ENCODE measurements around the gene SIK3.

SIK3 gene

DNA sequence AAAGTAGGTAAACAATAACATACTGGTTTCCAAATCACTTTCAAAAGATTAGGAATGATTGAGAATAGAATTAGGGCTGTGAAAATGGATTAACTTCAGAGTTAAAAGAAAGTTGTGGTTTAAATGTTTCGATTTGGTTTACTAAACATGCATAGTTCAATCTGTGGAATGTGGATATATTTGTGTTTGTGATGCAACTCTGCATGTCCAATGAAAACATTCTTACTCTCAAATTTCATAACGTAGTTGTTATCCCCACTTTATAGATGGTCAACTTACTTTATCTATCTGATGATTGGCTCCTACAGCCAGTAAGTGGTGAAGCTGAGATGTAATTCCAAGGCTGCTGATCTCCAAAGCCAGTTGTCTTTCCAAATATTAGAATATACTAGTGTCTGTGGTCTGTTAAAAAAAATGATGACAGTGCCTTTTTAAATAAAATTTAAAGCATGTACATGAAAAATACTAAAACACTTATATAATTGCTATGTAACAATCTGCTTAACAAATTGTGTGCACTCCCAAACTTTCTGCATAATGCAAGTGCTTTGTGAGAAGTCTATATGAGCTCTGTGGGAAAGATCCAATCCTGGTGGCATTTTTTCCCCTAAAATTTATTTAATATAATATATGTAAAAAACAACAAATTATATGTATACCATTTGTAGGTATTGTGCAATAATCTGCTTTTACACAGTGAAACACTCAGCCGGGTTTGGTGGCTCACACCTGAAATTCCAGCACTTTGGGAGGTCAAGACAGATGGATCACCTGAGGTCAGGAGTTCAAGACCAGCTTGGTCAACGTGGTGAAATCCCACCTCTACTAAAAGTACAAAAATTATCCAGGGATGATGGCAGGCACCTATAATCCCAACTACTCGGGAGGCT is 9.7 kb upstream of the SIK3 start:
- DNase-seq, result no peak

DNA sequence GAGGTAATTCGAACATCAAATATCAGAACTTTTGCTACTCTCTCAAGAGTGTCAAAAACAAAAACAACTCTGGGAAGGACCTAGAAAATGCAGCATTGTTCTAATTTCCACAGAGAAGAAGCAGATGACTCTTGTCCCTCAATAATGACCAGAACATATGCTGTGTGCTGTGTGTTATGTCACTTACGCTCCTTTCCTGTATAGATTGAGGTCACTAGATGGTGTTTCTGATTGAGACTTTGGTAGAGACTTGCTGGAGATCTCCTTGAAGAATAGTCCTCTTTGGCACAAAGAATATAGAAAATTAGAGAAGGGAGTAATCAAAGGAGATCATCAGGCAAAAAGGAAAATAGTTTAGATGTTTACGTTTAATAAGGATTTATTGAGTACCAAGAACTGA is 2.3 kb upstream of the SIK3 start:
- no peak for DNase-seq

DNA sequence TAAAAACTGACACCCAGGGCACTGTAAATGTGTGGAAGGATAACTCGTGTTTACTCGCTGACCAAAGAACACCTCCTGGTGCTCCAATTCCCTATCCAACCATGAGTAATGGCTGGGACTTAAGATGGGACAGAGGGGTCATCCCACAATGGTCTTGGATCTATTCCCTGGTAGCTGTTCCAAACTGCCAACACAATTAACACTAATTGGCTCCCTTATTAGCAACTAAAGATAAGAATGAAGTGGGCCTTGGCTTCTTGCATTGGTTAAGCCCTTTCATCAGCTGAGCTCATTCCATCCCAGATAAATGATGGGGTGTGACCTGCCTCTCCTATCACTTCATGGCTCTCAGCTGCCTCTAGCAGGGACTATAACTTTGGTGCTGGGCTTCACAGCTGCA is 1.5 kb upstream of the SIK3 start:
- no peak for DNase-seq

DNA sequence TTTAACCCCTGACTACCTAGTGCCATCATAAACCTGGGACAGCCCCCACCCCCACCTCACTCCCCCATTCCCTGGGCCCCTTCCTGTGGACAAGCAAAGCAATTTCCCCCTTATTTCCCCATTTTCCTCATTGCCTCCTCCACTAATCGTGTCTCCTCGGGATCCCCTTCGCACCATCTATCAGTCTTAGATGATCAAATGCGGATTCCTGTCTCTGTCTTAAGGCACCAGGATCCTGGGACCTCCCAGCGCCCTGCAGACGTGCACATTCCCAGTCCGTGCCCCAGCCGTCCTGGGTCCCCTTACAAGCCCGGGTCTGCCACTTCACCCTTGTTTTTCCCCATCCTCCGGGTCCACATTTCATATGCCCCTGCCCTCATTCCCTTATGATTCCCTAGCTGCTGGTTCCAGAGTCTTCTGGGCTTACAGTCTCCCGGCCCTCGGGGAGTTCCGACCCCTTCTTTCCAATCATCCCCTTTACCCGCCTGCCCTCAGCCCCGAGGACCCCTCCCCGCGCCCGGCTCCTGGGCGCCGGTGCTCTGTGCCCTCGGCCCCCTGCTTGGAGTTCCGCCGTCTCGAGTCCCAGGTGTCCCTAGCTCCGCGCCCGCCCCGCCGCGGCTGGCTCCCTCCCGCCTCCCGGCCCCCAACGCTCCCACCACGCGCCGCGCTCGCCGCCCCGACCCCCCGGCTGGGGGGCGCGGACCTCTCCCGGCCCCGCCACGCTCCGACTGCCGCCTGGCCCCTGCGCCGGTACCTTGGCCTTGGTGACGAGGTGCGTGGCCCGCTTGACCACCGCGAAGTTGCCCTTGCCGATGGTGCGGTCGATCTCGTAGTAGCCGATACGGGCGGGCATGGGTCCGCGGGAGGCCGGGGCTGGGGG is 599 bp downstream of the SIK3 start:
- DNase-seq, result peak; percentile 34

DNA sequence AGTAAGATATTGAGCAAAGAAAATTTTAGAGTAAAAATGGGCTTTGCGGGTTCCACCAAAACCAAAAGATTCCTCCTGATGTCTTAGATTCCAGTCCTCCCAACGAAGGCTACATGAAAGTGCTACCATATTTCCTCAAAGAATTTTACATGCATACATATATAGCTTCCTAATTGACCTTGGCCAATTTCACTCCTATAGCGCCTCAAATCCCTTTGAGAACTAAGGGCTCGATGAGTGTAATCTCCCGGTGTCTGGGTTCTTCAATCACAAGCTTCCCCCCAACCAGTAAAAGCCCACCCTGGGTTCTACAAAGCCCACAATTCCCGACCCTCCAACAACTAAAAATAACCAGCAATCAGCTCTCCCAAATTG is 1.2 kb downstream of the SIK3 start:
- no peak for DNase-seq

DNA sequence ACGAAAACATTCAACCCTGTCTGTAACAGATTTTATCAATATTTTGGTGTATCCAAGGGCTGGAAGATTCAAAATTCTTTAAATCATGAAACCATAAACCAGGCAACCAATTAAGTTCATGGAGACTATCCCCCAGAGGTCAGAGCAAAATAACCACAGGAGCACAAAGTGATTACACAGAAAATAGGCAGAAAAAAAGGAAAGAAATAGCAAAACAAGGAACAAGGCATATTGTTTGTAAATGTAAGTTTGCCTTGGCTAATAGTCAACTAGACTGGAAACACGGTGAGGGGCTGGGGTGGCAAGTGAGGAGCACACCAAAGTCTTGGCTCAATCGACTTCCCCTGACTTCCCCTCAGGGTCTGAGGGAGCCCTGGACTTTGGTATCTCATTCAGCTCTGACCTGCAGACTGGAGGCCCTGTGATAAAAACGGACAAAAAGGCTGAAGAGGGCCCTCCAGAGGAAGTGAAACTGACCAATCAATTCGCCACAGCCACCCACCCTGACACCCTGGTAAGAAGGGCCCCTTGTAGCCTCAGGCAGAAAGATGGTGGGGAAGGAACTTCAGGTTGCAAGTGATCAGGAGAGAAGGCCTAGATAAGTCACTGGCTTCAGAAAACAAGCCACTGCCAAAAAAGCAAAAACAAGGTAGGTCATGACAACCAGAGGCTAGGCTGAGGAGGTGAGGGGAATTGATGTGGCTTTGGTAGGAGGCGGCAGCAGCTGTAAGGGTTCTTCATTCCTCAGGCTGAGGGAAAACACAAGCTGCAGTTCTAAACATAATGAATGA is 1.8 kb downstream of the SIK3 start:
- peak; percentile 22 for DNase-seq

DNA sequence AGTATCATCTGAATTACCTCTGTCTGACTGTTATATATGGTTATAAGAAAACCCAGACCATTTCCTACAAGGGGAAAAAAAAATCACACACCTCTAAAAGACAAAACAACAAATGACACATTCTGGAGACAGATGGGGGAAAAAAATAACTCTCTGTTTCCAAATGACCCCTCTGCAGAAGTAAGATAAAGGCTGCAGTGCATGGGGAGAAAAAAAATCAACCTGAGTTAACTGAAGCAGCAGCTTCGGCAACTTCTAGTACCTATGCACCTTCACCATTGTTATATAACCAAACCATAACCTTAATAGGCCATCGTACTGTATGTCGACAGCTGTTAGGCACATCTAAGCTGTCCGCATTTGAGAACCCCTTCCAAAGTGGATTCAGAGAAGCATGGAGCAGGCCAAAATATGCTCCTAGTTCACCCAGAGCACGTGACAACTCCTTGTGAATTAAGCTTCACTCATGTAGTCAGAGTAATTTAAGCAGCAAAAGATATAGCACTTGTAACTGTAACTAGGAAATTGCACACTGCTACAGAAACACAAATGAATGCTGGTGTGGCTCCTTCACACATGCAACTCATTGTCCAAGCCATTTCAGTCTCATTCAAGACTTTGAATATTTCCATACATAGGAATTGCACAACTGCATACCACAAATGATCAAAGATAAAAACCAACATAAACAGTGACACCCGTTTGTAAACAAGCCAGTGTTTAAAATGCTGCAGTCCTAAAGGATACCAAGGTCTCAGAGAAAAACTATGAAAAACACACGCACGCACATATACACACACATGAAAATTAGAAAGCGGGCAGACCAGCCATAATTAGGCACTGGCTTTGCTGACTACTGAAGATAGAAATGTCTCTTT is 2.7 kb downstream of the SIK3 start:
- no peak for DNase-seq

DNA sequence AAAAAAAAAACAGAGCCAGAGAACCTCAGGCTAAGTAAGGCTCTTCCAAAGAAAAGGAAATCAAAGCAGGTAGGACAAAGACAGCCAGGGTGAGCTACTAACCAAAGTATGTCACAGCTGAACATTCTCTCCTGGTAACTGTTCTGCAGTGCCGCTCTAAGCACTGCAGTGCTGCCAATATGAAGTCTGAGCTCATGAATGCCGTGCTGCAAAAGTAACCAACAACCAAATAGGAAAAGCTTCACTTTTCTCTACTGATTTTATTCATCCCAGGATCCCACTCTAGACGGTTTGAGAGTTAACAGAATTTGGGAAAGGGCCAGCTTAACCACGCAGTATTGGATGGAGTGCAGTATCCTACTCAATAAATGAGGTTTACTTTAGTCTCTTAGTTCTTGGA is 3.5 kb downstream of the SIK3 start:
- no peak for DNase-seq

DNA sequence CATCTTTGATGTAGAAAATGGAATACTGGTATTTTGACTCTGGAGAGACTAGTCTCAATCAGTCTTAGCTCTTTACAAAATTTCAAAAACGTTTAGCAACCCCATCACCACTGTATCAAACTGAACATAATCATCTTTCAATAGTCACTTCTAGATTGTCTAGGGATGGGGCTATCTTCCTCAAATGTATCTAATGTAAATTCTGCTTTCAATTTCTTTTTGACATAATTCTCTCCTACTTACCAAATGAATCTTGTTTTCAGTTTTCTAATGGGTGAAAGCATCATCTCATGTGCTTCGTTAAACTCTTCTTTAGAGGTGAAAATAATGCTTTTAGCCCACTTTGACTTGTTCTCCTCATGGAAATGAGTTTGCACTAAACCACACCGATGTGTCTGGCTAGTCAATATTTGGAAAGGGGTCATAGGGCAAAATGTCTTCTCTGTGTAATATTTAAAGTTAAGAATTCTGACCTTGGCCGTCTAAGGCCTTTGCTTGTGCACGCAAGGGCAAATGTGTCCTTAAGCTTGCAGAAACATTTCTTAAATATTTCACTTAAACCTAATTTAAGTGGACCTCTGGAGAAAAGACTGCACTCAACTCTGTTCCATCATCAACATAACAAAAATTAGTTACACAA is 5.2 kb downstream of the SIK3 start:
- no peak for DNase-seq

DNA sequence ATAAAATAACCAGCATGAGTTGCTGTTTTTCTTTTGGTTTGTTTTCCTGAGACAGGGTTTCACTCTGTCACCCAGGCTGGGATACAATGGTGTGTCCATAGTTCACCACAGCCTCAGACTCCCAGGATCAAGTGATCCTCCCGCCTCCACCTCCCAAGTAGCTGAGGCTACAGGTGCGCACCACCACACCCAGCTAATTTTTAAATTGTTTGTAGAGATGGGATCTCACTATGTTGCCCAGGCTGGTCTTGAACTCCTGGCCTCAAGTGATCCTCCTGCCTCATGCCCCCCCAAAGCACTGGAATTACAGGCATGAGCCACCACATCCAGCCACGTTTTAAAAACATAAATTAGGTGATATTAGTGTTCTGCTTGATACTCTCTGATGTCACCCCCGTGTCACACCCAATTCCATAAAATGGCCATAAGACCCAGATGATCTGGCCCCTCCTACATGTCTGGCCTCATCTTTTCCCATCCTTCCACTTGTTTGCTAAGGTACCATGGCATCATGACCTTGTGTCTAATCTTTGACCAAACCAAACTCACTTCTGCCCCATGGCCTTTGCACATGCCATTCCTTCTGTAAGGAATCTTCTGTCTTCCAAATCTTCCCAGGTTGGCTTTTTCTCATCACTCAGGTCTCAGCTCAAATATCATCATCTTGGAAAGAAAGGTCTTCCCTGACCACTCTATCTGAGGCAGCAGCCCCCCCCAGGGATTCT is 6.3 kb downstream of the SIK3 start:
- DNase-seq, result no peak

DNA sequence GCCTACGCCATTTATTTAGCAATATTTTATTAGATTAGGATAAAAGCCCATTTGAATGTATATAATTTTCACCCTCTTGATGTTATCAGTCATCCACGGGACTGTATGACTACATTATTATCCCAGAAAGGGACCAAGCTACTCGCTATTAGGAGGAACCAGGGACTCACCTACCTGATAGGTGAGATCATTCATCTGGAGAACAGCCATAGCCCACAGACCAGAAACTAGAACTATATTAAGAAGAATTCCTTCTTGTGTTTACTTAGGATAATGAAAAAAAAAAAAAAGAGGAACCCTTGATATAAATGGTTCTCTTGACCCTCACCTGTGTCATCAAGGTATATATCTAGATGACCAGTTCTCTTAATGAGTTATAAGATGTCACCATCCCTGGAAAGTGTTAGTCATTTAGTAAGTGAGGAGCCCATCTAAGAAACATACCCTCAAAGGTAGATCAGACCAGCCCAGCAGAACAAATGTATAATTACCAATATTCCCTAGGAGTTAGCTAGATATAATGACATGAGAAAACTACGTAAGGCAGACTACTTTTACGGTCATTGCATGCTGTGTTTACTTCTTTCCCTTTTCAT is 8.0 kb downstream of the SIK3 start:
- DNase-seq, result no peak

DNA sequence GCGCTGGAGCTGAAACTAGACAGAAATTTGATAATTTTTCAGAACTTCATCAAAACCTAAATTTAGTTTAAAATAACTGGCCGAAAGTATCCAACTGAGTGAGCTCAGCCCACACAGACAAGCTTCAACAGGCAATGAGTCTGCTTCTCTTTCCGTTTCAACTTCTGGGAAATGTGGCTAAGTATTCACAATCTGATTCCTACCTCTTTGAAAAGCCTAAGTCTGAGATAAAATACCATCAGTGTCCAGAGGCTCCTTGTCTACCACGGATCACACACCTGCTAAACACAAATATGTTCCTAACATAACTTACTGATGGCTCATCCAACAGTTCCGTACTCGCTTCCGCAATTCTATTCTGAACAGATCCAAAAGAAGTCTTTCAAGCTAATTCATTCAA is 8.5 kb downstream of the SIK3 start:
- no peak for DNase-seq

DNA sequence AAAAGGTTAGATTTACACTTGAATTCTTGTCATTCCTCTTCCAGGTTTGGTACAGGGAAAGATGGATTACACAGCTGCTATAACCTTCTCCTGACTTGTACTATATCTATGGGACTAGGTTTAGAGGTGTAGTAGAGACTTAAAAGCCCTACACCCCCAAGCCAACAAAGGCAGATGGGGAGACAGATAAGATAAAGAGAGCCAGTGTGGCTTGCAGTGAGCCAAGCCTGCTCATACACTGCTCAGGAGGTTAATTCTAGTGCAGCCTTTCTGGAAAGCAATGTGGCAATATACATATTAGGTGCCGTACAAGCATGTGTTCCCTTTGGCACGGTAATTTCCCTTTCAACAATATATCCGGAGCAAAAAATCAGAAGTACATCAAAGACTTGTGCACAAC is 10.8 kb downstream of the SIK3 start:
- no peak for DNase-seq

DNA sequence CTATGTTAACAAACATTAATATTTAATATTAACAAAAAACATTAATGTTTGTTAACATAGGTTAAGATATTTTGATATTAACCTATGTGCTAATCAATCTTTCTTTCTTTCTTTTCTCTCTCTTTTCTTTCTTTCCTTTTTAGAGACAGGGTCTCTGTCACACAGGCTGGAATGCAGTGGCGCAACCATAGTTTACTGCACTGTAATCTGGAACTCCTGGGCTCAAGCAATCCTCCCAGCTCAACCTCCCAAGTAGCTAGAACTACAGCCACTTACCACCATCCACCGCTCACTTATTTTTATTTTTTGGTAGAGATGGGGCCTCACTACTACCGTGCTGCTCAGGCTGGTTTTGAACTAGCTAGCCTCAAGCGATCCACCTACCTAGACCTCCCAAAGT is 13.2 kb downstream of the SIK3 start:
- DNase-seq, result no peak

DNA sequence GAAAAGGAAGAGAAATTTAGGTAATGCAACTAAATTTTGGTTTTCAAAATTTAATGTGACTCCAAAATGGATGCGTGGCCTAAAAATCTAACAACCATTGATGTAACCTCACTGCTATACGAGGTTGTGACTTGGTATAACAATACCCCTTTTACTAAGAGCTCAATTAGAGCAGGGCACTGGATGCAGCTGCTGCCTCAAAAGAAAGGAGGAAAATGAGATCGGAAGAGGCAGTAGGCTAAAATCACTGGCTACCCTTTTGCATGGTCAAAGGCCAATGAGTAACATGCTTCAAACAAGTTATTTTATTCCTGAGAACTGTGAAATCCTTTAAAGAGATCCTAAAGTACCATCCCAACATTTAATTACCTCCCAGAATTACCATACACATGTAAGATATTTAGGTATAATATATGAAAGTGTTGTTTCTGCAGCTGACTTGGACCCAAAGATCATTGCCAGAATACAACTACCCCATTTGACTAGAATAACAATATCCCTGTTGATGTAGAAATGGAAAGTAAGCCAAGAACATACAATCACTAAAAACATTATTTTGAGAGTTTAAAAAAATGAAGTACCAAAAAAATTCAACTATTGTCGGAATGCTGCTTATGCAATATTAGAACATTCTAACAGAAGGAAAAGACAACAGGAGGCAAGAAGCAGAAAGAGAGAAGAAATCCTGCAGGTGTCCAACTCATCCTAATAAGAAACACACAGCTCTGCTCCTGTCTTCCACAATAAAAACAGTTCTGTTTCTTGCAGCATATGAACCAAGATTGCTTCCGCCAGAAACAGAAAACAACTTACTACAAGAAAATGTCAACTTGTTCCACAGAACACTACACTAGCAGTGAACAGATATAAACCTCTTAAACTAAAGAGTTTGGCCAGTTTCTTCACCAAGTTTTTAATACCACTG is 15.0 kb downstream of the SIK3 start:
- no peak for DNase-seq

DNA sequence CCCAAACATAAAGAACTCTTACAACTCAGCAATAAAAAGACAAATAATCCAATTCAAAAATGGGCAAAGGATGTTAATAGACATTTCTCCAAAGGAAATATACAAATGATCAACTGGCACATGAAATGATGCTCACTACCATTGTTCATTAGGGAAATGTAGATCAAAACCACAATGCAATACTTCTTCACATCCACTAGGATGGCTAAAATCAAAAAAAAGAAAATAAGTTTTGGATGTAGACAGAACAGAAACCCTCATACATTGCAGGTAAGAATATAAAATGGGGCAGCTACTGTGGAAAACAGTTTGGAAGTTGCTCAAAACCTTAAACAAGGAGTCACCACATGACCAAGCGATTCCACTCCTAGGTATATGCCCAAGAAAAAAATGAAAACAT is 16.3 kb downstream of the SIK3 start:
- DNase-seq, result no peak

DNA sequence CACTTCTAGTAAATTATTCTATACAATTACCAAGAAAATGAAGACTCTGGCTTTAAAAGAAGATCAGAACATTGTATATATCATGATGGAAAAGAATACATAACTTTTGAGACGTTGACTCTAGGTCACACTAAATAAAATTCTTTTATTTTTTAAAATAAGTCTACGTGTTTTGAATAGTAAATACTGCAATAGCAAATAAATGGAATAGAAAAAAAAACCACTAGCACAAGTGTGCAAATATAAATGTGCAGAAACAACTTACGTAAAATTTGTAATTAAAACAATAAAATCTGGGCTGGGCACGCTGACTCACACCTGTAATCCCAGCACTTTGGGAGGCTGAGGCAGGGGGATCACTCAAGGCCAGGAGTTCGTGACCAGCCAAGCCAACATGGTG is 17.9 kb downstream of the SIK3 start:
- no peak for DNase-seq

DNA sequence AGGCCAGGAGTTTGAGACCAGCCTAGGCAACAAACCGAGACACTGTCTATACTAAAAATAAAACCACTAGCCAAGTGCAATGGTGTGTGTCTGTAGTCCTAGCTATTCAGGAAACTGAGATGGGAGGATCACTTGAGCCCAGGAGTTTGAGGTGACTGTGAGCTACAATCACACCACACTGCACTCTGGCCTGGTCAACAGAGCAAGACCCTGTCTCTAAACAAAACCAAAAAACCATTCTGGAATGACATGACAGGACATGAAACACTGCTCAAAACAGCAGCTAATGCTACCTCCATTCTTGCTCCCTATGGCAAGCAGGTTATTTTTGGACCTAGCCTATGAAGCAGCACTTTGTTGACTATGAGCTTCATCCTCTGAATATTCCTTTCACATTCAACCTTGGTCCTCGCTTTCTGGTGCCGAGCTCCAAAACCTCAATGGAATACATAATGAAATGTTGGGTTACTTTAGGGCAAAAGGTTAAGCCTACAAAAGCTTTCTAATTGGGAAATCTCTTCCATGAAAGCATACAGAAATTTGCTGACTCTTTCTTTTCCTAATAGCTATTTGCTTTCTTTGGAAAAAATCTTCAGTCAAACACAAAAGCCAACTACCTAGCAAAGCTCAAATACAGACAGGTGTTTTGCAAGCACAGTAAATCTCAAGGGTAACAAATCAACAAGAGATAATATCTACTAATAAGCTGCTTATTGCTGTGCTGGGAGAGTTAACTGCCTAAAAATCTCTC is 21.1 kb downstream of the SIK3 start:
- no peak for DNase-seq

DNA sequence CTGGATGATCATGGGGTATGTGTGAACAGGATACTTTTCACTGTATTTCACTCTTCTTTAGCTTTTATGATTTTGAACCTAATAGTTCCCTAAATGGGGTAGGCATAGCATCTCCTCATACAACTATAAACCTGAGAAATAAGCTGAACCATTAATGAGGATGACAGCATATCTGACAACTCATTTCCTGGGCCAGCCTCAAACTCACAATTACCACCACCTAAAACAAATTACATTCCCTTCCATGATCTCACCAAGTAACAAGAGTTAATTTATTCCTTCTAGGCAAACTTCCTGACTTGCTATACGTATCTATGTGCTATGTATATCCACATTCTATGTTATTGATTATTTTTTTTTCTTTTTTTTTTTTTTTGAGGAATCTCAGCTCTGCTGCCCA is 23.0 kb downstream of the SIK3 start:
- DNase-seq, result no peak
